GM10847 (cell line): ENCODE measurements around the gene FGFR2.

Source experiments
- POLR2A ChIP-seq: IDR thresholded peaks from 2 replicates; pipeline ENCODE4 v1.6.1; 2011; ENCODE audit not compliant: insufficient read length; ENCODE audit errors: extremely low read depth

FGFR2 gene

DNA sequence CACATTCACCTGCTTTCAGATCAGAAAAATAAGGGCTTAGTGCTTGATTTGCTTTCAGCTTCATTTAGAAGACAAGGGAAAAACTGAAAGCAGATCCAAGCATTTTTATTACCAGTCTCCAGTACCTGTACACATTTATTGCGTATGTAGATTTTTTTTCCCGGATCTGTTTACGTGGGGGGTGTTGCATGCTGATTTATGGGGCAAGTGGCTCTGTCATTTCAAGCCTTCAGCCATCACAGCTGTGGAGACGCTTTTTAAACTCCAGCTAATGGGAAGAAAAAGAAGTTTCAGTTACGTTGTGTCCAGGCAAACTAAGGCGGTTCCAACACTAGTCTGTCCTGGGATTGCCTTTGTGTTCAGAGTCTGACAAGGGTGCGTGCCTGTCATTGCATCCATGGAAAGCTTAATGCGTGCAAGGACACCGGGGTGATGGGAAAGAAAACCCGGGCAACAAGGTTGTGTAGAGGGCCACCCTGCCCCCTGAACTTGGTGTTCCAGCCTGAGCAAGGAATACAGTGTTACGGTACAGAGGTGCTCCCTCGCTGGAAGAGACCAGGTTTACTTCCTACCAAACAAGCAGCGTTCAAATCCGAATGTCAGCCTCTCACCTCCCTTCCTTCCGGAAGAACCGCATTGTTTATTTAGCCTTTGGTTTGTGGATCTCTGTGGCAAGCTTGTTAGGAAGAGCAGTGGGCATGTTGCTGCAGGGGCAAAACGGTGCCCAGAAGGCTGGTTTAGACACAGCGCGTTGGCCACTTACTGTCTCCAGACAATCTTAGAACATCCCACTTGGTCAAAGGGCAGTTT is 128.2 kb downstream of the FGFR2 start:
- no peak for TF ChIP-seq POLR2A

DNA sequence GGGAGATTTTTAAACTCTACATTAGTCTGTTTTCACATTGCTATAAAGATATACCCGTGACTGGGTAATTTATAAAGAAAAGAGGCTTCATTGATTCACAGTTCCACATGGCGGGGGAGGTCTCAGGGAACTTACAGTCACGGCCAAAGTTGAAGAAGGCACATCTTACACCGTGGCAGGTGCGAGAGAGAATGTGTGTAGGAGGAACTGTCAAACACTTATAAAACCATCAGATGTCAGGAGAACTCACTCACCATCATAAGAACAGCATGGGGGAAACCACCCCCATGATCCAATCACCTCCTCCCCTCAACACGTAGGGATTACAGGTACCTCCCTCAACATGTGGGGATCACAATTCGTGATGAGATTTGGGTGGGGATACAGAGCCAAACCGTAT is 129.5 kb downstream of the FGFR2 start:
- no peak for TF ChIP-seq POLR2A

DNA sequence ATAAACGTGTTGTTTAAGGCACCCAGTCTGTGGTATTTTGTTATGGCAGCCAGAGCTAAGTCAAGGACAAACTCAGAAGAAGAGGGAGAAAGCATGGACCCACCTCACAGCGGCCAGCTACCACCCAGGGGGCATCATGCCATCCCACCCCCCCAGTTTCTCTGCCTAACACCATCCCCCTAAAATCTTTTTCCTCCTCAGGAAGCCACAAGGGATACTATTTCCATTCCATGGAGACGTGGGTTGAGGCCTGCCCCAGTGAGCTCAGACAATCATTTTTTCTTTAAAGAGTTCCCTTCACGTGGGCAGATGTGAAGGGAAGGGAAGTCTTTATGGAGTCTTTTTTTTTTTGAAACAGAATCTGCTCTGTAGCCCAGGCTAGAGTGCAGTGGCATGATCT is 131.8 kb downstream of the FGFR2 start:
- TF ChIP-seq POLR2A = no peak

DNA sequence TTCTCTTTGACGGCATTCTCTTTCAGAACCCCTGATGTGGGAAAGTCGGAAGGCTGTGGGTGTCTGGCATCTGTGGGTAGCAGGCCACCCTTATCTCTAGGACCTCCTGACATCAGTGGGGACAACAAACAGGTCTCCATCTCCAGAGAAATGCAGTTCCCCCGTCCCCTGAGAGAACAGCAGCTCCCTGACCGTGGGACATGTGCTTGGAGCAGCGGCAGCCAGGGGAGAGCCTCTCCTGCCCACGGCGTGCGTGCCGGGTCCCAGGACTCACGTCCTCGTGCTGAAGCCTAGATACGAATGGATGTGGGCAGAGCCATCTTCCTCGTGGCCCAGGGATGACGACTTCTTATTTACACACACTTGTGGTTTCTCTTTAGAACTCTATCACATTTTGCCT is 133.0 kb downstream of the FGFR2 start:
- TF ChIP-seq POLR2A = no peak

DNA sequence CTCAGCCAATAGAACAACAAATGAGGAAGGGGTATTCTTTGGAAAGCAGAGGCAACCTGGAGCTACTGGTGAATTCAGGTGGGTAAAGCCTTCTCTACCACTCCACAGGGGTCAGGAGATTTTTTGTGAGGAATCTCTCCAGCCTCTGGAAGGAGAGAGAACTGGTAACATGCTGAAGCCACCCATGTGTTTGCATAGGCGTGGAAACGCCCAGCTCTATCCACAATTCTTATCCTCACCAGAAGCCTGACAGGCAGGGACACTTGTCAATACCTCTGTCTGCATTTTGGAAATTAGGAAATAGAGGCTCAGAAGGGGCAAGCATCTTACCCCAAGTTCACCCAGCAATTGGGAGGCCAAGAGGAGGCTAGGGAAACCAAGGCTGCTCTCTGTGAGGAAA is 133.7 kb downstream of the FGFR2 start:
- no peak for TF ChIP-seq POLR2A

DNA sequence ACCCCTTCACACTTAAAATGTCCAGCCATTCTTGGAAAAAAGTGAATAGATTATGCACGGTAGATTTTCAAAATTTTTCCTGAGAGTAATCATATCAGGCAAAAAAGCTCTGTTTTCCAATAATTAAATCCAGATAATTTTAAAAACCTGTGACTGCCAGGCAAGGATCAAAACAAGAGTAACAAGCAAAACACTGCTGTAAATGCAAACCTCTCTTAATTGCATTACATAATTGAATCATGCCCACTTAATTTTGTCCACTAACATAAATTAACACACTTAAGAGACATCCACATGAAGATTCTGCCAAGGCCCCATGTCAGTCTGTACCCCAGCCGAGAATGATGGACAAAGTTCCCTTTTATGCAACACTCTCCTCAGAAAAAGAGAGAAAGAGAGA is 135.3 kb downstream of the FGFR2 start:
- no peak for TF ChIP-seq POLR2A

DNA sequence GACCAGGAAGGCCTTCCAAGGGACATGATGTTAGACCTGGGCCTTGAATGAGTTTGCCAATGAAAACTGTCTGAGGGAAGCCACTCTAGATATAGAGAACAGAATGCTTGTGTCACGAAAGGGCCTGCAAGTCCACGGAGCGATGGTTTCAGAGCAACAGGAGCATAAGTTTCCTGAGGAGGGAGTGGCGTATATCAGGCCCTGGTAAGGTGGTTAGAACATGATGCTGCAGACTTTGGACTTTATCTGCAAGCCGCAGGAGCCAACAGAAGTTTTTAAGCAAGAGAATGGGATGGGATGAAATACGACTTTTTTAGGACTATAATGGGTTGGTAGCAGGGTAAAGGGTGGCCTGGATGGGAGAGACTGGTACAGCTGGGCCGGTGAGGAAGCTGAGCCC is 136.0 kb downstream of the FGFR2 start:
- TF ChIP-seq POLR2A = no peak

DNA sequence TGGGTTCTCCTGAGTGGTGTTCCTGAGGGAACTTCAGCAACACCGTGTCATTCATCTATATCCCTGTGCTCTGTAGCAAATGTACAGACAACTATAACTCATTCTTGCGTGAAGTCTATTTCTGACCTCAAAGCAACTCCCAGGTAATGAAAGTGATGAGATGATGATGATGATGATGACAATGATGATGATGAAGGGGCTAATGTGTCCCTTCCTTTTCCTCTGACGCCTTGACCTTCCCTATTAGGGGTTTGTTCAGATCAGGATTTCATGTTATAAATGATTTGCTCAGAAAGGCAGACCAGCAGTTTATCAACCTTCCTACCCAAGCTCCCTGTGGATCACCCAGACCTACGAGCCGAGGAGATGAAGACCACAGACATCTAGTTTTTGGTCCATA is 136.9 kb downstream of the FGFR2 start:
- TF ChIP-seq POLR2A = no peak

DNA sequence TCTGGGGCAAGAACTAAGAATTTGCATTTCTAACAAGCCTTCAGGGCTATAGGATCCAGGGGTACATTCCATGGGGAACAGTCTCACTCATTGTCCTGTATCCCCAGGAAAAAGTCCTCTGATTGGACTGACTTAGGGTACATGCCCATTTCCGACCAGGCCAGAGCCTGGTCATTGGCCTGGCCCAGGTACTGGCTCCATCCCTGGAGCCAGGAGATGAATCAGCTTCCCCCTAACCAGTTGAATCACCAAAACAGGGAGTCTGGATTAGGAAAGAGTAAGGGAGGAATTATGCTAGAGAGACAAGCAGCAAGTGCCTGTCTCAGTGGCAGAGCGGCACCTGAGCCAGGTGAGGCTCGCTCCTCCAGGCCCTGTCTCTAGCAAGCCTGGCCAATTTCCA is 137.5 kb downstream of the FGFR2 start:
- no peak for TF ChIP-seq POLR2A

DNA sequence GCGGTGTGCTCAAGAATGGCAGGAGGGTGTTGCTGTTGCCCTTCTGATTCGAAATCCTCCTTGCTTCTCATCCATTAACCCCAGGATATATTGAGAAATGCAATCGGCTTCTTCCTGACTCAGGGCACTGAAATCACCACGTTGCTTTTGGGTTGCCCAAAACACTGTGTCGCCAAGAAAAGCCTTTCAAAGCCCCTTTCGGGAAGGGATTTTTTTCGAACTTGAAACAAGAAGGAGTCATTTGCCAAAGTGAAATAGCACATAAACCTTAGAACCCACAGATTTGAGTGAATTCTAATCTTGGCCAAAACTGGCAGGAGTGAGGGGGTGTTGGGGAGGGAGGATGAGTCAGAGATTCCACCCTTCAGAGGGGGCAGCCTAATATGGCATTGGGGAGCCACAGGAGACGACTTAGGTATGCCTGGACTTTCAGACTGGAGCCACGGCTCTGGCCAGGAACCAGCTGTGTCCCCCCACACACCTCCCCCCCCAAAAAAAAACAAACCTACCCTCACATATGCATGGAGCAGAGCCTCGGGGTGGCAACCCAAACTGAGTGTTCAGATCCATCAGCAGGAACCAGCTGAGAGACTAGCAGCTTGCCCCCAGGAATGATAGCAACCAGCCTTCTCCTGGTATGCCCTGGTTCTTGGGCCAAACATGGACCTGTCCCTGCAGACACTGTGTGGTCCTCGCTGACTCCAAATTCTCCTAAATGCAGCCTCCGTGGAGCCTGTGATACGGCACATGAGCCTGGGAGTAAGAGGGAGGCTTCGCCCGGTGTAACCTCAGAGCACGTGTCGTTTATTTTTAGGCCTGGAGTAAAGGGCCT is 138.4 kb downstream of the FGFR2 start:
- no peak for TF ChIP-seq POLR2A

DNA sequence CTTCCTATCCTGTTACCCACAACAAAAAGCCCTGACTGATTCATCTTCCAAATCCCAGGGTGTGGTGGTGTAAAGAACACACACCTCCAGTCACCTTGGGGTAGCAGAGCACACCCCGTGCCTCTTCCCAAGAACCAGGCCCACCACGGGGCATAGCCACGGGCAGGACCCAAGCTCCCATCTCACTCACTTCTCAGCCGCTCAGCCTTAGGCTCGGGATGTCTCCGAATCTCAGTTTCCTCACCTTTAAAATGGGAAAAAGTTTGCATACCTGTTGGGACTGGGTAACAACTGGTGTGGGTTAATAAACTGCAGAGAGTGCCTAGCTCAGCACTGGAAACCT is 139.0 kb downstream of the FGFR2 start:
- TF ChIP-seq POLR2A = no peak

DNA sequence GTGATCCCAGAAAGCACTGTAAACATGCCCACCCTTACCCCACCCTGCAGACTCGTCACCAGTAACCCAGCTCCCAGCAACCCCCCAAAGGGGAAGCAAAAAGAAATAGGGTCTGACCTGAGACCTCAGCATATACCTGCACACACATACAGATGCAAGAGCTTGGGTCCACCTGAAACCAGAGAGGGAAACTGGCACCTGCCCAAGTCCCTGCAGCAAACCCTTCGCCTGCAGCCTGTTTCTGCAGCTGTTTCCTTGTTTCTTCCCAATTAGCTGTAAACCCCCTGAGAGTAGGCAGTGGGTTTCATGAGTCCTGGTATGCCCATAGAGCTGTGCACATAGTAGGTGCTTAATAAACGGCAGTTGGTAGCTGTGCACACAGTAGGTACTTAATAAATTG is 140.5 kb downstream of the FGFR2 start:
- TF ChIP-seq POLR2A = no peak

DNA sequence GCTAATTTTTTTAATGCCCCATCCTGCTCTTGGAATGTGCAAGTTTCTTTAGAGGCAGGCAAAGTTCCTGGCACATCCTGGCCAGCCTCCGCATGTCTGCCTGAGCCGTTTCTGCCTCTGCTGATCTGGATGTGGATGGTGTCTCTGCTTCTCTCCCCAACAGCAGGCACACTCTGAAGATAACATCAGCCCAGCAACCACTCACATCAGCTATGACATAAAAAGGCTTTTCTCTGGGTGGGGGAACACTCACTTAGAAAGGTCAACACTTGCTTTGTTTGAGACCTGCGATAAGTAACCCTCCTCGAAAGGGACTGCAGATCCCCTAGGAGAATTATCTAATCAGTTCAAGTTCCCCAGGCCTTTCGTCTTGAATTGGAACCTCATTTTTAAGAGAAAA is 142.9 kb downstream of the FGFR2 start:
- TF ChIP-seq POLR2A = no peak

DNA sequence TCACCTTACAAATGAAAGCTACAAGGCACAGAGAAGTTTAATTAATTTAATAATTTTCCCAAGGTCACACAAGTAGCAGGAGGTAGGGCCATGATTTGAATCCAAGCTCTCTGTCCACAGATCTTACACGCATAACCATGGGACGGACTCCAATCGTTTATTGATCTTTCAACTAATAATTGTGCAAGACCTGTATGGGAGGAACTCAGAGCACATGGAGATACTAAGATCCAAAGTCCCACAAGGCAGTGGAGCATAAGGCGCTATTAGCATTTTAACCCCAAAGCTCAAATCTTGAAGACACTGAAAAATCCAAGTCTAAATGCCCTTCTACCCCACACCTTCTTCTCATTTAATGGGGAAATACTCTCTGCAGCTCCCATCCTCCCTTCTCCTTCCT is 143.5 kb downstream of the FGFR2 start:
- no peak for TF ChIP-seq POLR2A

DNA sequence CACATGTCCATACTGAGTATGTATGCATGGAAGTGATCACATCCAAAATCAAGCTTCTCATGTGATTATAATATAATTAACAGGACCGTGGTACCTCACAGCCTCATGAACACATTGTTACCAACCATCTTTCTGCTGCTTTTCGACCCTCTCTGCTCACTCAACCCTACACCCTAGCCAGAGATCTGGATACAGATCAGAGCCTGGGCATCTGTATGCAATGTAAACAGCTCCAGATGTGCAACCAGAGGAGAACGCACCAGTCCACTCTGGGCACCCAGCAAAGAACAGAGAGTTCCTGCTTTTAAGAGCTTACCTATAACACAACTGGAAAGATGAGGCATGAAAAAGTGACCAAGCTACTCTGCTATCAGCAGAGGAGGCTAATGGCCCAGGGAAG is 145.1 kb downstream of the FGFR2 start:
- TF ChIP-seq POLR2A = no peak

DNA sequence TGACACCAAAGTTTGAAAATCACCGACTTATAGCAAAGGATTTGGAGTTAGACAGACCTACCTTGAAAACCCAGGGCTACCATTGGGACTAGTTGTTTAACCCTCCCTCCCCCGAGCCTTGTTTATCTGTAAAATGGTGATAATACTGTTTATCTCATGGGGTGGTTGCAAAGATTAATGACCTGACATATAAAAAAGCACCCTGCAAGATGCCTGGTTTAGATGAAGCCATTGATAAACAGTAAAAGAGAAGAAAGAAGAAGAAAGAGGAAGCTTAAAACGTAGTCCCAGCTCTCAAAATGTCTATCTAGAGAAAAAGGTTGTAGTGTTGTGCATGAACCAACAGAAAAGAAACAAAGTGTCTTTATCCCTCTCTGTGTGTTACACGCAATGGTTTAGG is 145.7 kb downstream of the FGFR2 start:
- TF ChIP-seq POLR2A = no peak

DNA sequence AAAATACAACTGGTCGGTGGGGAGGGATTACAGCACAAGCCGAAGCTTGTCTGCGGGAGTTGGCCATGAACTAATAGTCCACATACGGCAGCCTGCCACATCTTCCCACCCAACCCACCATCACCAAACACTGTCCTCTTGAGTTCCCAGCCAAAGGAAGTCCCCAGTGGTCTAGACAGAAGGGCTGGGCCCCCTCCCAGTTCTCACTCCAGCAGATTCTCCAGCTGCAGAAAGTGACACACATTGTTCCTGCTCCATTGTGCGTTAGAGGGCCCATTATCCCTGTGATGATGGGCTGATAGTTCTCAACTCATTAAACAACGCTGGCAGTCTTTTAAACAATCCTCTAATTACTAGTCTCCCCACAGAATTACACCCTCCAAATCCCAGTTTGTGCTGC is 148.0 kb downstream of the FGFR2 start:
- TF ChIP-seq POLR2A = no peak
